ENCODE measurements around the gene MYT1.

MYT1 gene

GRCh38 chr20:64140061-64140931, 24.0 kb upstream of the MYT1 start:
- DNase-seq (ENCODE audit: low spot score) = no peak

- DNase-seq (ENCODE audit: low spot score) = no peak
Observed at GRCh38 chr20:64140956-64141355, 23.3 kb upstream of the MYT1 start.

DNA sequence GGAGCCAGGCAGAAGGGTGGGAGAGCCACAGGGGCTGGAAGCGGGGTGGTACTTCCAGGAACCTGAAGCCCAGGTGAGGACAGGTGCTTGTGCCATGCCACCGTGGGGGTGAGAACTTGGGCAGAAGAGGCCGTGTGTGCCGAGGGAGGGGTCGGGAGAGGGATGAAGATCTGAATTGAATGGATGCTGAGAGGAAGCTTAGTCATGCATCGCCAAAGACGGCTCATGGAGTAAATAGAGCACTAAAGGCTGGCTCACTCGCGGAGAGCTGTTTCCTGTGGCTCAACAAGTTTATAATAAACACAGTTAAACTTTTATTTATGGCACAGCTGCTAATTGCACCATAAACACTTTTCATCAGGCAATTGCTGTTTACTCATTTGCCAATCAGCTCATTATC, 21.7 kb upstream of the MYT1 start:
- no peak for DNase-seq (ENCODE audit: low spot score)

DNA sequence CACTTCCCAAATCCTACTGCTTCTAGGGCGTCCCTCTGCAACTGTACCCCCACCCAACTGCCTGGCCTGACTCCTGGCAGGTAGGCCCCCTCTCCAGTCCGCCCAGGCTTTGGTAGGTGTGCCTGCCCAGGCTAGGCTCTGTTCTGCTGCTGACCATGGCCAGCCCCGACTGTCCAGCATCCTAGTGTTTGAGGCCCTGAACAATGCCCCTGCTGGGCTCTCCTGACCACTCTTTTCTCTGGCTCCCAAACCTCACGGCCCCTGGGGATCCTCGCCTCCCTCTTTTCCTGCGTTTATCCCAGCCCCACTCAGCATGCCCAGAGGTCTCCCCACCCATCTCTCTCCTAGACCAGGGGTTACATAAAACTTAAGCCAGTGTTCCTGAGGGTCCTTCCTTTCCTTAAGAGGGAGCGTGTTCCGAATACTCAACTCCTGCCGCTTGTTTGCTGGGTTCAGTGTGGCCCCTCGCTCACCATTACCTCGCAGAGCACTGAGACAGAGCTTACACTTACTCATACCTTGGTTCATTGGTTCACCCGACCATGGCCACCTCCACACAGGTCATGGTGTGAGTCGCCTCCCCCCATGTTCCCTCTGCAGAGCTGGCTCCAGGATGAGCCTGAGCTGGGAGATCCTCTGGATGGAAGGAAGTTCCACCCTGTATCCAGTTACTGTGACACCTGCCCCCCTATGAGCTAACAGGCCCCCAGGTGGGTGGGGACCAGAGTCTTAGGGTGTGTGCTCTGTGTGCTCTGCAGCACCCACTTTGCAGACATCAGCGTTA, 21.0 kb upstream of the MYT1 start:
- no peak for DNase-seq (ENCODE audit: low spot score)

- no peak for DNase-seq (ENCODE audit: low spot score)
Observed at GRCh38 chr20:64144144-64144912, 19.9 kb upstream of the MYT1 start.

DNA sequence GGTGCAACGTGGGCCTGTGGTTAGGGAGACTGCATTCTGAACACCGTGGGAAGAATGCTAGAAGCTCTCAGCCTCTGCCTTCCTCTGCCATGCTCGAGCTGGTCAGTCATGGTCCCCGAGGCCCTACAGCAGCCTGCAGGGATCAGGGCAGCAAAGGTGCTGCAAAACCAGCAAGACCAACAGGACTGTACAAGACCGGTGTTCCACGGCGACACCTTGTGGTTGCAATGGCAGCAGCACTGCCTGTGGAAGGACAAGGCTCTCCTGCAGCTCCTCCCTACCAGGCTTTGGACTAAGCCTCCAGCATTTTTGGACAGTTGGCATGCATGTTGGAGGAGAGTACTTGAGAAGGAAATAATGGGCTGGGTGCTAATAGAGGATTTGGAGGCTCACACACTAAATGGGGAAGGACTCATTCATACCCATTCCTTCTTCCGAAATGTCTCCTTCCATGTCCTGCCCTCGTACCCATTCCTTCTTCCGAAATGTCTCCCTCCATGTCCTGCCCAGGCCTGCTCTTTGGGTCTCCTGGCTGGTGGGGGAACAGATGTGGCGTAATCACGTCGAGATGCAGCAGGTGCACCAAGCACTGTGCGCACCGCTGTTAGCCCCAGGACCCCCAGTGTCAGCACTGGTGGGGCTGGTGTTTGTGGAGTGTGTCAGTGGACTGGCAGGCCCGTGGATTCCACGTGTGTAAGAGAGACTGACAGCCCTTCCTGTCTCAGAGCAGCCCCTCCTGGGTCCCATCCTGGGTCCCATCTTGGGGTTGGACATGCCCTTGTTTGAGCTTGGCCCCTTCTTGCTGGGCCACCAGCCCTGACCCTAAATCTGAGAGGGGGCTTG, 18.6 kb upstream of the MYT1 start:
- no peak for DNase-seq (ENCODE audit: low spot score)

- no peak for DNase-seq (ENCODE audit: low spot score)
Observed at GRCh38 chr20:64146301-64146935, 17.8 kb upstream of the MYT1 start.

DNA sequence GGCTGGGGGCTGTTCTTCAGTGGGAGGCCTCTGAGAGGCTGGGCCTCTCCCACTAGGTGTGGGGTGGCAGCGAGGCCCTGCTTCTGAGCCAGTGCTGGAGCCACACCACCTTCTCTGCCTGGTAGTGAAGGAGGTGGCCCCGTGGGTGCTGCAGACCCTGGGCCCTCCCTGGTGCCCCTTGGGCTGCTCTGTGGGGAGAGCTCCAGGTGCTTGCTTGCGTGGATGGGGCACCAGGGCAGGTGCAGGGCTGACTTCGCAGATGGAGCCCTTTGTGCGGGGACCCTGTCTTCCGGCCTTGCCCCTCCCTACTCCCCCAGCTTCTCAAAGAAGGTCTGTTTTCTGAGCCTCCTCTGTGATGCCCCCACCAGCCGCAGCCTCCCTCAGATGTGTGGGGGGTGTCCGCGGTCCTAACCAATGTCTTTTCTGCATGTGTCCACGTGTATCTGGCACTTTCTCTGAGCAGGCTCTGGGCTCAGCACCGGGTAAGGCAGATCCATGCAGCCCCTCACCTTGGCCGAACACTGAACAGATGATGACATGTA, 17.2 kb upstream of the MYT1 start:
- DNase-seq (ENCODE audit: low spot score) = no peak

GRCh38 chr20:64148581-64148980, 15.7 kb upstream of the MYT1 start:
- DNase-seq (ENCODE audit: low spot score) = no peak

- DNase-seq (ENCODE audit: low spot score) = no peak
Observed at GRCh38 chr20:64149141-64149540, 15.1 kb upstream of the MYT1 start.

DNA sequence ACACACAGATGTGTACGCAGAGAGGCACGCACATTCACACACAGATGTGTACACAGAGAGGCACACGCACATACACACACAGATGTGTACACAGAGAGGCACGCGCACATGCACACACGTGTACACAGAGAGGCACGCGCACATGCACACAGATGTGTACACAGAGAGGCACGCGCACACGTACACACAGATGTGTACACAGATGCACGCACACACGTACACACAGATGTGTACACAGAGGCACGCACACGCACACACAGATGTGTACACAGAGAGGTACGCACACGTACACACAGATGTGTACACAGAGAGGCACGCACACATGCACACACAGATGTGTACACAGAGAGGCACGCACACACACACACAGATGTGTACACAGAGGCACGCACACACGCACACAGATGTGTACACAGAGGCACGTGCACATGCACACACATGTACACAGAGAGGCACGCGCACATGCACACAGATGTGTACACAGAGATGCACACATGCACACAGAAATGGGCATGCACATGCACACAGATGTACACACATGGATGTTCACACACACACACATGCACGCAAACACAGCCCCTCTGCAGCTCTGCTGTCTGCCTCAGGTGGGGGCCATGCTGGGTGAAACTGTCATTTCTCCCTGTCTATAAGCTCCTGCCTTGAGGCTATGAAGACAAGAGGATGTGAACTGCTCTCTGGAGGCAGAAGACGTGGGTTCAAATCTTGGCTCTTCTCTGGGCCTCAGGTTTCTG, 14.3 kb upstream of the MYT1 start:
- DNase-seq (ENCODE audit: low spot score) = no peak

GRCh38 chr20:64150756-64151632, 13.3 kb upstream of the MYT1 start:
- DNase-seq (ENCODE audit: low spot score) = no peak

- no peak for DNase-seq (ENCODE audit: low spot score)
Observed at GRCh38 chr20:64151633-64152530, 12.4 kb upstream of the MYT1 start.

DNA sequence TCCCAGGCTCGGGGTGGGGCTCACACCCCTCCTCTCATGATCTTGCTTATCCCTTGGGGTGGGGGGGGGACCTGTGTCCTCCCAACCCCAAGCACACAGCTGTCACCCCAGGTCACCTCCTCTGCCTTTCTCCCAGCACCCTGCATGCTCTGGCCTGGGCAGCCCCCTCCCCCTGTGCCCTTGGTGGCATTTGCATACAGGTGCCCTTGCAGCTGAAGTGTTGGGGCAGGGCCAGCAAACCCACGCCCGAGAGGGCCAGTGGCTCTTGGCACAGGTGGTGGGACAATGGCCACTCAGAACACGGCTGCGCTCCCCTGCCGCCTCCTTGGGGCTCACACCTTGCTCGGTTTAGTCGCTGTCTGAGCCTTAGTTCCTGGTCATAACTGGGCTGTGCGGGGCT, 11.3 kb upstream of the MYT1 start:
- no peak for DNase-seq (ENCODE audit: low spot score)

DNA sequence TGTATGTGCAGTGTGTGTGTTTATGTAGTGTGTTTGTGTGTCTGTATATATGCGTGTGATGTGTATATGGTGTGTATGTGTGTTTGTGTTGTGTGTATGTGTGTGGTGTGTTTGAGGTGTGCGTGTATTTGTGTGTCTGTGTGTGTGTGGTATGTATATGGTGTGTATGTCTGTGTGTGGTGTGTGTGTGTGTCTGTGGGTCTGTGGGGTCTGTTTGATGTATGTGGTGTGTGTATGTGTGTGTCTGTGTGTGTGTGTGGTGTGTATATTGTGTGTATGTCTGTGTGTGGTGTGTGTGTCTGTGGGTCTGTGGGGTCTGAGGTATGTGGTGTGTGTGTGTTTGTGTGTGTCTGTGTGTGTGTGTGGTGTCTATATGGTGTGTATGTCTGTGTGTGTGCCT, 10.8 kb upstream of the MYT1 start:
- no peak for DNase-seq (ENCODE audit: low spot score)

DNA sequence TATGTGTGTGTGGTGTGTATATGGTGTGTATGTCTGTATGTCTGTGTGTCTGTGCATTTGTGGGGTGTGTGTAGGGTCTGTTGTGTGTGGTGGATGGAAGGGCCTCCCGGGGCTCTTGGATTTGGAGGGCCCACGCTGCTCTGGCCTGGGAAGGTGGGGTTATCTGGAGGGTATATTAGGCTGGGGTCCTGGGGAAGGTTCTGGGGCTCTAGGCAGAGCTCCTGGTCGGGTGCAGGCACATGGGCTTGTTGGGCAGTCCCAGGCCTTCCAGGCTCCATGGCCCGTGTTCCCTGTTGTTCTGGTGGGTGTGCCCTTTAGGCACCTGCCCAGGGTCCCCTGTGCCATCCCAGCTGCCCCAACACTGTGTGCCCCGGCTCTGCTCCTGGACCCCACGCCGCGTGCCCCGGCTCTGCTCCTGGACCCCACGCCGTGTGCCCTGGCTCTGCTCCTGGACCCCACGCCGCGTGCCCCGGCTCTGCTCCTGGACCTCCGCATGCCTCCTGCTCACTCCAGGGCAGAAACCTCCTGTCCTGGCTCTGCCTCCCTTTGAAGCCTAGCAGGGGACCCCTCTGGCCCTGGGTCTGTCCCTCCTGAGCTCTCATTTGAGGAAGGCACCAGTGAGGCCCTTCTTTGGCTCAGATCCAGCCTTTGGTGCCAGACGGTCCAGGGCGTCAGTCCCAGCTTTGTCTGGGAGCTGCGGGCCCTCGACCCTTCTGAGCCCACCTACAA, 10.2 kb upstream of the MYT1 start:
- no peak for DNase-seq (ENCODE audit: low spot score)

- DNase-seq (ENCODE audit: low spot score) = no peak
Observed at GRCh38 chr20:64154590-64155257, 9.5 kb upstream of the MYT1 start.
